ENCODE results near the gene REEP3.
A peak's percentile ranks its signal among the peaks of the same experiment; 100 is the strongest.

Gene REEP3

DNA sequence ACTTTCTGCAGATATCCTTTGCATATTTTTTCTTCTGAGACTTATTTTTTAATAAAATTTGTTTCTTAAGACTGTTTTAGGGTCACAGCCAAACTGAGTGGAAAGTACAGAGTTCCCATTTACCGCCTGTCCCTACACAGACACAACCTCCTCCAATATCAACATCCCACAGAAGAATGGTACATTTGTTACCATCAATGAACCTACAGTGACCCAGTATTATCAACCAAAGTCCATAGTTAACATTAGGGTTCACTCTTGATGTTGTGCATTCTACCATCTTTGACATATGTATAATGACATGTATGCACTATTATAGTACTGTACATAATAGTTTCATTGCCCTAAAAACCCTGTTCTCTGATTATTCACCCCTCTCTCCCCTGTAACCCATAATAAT, 14.6 kb upstream of the REEP3 start:
- no peak for DNase-seq

DNA sequence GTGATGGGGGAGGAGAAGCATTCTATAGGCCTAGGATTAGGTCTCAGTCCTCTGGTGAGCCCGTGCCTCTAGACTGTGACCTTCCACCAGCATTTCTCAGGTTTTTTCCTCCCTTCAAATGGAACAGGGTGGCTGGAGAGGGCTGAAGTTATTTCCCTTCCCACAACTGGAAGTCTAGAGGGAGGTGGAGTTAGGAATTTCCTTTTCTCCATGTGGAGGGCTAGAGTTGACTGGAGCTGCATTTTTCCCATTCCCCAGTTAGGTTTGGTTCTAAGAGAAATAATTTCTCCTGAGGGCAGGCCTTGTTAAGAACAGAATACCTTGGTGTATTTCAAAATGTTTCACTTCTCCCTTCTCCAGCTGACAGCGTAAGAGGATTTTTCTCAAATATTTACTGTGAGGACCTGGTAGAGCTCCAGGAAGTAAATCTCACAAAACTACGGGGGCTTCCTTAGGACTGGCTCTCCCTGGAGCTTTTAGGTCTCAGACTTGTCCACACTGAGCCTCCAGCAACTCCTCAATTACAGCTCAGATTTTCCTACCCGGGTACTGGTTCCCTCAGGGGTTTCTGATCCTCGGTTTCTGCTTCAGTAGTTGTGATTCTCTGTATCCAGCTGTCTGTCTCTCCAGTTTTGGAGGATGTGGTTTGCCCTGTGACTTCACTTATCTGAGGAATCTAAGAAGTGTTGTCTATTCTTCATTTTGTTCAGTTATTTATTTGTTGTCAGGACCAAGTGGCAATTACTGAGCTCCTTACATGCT, 6.0 kb upstream of the REEP3 start:
- peak; percentile 76 for DNase-seq

DNA sequence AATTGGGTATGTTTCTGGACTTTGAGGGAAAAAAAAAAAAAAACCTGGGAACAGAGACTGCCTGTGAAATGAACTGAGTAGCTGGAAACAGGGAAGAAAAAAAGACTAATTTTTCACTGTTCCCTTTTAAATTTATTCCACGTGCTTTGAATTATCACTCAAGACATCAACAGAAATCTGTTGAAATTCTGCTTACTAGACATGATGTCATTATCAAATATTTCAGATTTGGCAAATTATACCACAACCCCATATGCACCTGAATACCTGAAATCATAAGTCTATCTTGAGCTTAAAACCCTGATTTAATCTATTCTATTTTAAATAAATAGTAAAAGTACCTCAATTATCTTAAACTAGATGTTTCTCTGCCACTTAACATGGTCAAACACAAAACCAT, 5.0 kb upstream of the REEP3 start:
- no peak for DNase-seq

DNA sequence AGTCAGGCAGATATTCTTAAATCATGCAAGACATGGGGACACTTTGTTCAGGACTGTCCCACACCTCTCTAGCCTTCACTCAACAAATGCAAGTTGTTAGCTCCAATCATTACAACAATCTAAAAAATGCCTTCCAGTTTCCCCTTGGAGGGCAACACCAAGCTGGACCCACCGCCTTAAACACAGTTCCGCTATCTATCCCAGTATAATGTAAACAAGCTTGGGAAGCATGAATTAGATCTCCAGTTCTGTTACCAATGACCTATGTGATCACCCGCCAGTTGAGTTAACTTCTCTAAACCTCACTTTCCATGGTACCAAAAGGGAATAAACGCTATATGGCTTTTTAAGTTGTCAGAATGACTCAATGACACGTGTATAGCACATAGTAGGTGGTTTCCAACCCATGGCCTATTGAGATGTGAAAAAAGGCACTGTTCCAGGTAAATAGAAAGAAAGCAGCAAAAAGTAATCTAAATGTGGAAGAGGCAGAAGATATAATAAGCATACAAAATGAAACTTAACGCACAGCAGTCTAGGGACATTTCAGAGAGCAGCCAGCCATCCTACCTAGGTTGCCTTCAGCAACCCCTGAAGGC, 2.4 kb upstream of the REEP3 start:
- no peak for DNase-seq

DNA sequence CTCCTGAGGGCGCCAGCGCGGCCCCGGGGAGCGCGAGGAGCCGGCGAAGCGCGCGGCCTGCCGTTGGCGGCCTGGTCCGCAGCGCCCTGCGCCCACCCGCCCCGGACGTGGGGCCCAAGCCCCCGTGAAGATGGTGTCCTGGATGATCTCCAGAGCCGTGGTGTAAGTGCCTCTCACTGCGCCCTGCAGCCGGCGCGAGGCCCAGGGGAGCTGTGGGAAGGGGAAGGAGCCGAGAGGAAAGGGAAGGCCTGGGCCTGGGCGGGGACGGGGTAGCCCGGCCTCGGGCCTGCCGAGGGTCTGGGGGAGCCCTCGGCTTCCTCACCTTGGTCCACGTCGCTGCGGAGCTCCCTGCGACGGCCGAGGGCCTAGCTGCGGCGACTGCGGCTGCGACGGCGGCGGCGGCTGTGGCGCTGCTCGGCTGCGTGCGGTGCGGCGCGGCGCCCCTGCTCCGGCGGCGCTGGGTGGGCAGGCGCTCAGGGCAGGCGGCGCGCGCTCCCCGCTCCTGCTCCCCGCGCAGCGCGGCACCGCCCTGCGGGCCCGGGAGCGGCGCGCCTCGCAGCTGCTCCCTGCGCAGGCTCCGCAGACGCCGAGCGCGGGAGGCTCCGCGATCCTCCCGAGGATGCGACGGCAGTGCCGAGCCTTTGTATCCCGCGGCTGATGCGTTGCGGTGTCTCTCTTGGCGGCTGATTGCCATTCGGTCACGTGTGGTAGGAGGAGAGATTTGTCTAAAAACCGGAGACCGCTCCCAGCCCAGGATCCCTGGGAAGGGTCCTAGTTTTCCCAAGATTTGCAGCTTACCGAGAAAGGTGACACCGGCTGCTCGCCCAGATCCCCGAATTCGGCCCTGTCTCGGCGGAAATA, 445 bp downstream of the REEP3 start:
- peak; percentile 82 for DNase-seq

DNA sequence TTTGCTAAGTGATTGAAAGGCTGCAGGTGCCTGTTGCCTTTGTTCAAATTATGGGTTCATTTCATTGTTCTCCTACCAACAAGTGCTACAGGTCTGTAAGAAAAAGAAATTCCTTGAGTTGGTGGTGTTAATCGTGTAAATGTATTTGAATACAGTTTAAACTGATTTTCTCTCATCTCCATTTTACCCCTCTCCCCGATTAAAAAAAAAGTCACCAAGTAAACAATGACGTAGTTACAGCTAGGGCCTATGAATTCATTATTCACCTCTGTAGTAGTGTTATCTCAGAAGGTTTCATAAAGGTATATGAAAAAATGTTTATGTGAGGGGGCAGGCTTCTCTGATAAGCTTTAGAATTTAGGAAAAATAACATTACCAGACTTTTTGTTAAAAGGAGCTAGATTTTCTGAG, 1.1 kb downstream of the REEP3 start:
- DNase-seq = no peak

DNA sequence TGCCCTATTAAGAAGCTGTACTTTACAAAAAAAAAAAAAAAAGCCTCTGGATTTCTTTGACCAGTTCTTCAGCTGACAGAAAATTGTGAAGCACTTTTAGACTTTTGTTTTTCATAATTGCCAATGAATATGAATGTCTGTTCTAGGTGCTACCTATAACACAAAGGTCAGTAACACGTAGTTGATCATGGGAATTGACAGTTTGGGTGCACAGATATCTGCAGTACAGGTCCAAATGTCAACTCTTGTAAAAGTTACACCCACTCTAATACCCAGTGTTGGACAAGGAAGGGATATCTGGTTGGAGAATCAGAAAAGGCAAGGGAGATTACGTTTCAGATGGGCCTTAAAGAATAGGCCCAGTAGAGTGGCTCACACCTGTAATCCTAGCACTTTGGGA, 1.8 kb downstream of the REEP3 start:
- no peak for DNase-seq

DNA sequence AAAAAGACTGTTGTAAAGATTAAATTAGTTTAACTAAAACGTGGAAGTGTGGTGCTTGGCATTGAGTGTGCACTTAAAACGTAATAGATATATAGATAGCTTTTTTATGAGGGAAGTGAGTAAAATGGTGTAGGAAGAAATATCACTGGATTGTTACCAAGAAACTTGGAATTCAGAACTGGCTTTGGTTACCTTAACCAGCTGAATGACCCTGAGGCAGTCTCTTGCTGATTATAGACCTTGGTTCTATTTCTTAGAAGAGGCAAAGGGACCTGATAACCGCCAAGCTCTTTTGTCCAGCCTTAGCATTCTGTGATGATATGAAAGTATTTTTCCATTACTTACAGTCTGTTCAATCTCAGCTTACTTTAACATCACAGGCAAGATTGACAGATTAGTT, 3.8 kb downstream of the REEP3 start:
- DNase-seq = no peak

DNA sequence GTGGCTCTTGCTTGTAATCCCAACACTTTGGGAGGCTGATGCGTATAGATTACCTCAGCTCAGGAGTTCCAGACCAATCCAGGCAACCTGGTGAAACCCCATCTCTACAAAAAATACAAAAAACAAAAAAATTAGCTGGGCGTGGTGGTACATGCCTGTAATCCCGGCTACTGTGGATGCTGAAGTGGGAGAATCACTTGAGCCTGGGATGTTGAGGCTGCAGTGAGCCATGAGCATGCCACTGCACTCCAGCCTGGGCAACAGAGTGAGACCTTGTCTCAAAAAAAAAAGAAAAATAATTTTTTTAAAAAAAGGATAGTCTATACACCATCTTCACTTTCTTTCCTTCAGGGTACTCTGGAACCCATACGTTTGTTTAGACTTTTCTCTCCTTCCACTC, 6.2 kb downstream of the REEP3 start:
- DNase-seq = no peak

DNA sequence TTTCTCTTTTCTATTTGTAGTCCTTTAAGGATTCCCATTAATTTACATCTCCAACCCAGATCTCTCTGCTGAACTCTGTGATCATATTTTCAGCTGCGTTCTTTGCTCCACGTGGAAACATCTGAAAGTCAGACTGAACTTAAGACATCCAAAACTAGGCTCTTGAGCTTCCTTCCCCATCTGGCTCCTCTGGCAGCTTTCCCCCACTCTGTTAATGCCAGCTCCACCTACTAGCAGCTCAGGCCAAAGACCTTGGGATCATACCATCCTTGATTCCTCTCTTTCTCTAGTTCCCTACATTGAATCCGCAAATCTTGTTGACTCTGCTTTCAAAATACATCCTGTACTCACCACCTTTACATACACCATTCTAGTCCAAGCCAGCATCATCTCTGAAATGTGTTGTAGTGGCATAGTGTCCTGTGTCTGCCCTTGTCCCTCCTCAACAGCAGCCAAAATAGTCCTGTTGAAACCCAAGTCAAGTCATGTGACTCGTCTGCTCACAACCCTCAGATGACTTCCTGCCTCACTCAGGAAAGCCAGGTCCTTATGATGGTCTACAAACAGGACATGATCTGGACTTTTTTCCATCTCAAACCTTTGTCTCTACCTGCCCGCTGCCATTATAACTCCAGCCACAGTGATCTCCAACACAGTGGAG, 7.0 kb downstream of the REEP3 start:
- DNase-seq = no peak

DNA sequence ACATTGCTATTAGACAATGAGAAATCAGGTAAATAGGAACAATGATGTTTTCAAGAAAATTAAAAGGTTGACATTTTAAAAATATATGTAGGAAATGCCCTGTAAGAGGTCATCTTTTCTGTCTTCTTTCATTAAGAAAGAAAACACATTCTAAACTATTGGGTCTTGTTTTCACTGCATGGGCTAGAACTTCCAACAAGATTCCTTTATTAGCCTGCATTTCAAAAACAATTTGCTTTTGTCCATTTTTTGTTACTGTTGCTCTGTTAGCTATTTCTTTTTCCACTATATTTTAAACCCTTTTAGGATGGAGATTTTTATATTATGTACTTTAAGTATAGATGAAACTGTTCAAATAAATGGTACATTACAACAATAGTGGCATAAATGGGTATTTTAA, 9.2 kb downstream of the REEP3 start:
- no peak for DNase-seq

DNA sequence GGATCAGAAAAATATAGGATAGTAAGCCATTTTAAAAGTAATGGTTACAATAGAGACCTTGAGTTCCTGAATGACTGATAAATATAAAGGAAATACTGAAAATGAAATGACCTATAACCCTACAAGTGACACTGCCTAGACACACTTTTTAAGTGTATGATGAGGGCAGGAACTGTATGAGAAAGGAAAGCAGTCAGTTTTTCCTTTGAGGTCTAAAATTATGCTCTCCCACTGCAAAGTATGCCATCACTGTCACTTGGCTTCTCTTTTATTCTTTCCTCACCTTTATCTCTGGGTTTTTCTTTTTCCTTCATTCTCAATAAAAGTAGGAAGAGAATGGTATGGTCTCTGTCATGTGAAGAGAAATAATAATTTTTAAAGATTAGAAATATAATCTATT, 13.5 kb downstream of the REEP3 start:
- DNase-seq = no peak

DNA sequence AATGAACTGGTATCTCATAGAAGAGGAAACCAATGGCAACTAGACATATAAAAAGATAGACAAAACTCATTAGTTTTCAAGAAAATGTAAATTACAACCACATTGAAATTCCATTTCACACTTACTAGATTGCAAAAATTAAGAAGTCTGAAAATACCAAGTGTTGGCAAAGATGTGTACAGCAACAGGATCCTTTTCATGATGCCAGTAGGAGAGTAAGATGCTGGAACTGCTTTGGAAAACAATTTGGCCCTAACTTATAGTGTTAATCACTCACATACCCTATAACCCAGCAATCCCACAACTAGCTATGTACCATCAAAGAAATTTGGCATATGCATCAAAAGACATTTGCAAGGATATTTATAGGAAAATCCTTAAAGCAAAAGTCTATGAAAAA, 15.5 kb downstream of the REEP3 start:
- no peak for DNase-seq

DNA sequence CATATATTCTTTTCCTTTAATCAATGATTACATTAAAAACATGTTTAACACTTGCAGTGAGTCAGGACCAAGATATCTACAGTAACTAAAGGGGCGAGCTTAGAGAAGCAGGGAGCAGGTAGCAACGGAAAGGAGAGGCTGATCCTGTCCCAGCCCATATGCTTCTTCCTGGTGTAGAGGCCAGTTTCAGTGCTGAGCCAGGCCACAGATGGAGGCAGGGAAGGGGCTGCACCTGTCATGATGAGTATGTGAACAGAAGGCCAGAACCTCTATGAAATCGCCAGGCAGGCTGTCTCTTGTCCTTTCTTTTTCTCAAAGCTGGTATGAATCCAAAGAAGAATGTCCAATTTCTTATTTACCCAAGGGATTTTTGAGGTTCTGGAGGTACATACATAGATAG, 16.3 kb downstream of the REEP3 start:
- no peak for DNase-seq

DNA sequence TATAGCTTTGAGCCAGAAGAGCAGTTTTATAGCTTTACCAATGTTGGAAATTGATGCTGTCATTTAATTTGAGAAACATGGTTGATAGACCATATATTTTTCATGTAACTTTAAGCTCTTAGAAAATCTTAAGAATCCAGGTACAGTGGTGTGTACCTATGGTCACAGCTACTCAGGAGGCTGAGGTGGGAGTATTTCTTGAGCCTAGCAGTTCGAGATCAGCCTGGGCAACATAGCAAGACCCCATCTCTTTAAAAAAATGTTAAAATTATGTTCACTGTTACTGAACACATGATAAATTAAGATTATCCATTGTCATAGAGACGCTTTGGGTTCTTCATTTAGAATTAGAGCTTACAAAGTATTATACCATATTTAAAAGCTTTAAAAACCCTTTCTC, 18.2 kb downstream of the REEP3 start:
- DNase-seq = no peak

DNA sequence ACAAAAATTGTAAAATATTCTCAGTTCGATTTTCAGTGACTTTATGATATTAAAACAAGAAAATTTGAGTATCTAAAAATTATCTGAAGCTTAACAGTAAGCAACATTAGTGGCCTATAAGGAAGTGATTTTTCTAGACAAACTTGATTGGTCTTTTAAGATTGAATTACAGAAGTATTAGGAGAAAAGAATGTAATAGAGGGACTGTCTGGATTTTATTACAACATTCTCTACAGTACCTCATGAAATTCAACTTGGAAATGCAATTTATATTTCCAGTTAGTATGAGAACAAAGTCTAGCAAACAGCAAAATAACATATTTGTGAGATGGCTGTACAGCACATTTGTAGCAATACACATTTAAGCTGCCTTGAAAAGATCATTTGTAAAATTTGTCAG, 18.8 kb downstream of the REEP3 start:
- DNase-seq = no peak

DNA sequence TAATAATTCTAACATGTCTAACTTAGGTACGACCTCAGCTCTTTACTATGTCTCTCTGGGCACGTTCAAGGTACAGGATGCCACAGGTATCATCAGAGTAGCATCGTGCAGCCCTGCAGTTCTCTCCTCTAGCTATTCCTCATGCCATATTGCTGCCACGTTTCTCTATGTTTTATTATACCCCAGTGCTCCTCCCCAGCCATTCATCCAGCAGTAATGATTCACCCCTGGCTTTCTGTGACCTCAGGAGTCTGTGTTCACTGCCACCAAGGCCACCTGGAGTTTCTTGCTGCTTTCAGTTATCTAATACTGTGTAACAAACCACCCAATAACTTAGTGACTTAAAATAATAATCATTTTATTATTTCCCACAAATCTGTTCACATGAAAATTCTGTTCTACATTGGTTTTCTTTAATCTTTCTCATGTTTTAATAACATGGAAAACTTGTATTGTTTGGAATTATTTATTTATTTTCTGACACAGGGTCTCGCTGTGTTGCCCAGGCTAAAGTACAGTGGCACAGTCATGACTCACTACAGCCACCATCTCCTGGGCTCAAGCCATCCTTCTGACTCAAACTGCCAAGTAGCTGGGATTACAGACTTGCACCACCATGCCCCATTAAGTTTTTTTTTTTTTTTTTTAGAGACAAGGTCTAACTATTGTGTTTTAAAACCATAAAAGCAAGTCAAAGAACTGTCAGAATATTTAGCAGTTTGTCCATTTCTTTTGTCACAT, 21.8 kb downstream of the REEP3 start:
- peak; percentile 62 for DNase-seq

DNA sequence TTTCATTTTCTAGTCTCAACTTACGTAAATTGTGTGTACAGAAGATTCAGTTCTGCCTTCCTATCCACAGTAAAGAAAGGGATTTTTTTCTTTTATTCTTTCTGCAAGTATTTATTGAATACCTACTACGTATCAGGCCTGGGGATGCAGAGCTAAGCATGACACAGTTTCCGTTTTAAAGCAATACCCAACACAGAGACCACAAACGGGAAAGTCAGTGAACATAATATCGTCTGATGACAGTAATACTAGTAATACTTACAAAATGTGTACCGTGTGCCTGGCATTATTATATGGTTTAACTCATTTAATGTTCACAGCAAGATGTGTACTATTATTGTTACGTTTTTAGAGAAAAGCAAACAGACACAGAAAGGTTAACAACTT, 22.4 kb downstream of the REEP3 start:
- DNase-seq = no peak

DNA sequence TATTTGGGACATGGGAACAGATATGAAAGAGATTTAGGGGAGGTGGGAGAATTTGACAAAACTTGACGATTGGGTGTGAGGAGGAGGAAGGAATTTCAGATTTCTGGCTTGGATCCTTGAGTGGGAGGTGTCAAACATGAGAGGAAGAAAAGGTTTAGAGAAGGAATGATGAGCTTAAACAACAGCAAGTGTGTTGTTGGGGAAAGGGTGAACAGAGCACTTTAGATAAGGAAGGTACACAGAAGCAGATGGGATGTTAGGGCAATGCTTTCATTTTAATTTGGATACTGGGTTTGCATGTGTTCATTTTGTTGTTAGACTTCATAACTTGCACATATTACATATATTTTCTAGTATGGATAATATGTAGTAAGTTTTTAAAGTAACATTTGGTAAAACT, 23.2 kb downstream of the REEP3 start:
- DNase-seq = no peak

DNA sequence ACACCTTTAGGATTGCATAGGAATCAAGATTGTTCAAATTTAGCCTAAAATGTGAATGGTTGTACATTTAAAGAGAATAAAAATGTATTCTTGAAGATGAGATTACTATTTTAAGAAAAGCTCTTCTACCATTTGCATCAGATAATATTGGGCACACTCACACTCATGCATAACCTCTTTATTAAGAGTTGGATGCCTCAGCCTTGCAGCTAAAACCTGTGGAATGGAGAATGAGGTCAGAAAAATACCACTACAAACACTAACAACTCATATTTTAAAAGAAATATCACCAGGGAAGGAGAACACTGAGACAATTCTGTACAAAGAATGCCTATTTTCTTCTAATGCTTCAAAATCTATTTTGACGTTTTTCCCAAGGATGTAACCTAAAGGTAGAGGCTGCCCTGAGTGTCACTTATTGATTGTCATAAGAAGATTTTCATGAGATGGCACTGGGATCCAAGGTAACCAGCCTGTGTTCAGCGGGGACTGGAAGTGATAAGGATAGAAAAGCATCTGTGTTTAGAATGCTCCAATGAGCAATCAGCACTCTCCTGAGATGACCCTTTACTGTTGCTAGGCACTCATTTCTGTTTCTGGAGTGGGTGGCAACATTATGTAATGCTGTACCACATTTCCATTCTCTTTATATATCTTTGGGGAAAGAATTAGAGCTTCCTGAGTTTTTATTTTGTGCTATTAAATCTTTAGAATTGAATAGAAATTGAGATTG, 26.6 kb downstream of the REEP3 start:
- DNase-seq = peak; percentile 59

DNA sequence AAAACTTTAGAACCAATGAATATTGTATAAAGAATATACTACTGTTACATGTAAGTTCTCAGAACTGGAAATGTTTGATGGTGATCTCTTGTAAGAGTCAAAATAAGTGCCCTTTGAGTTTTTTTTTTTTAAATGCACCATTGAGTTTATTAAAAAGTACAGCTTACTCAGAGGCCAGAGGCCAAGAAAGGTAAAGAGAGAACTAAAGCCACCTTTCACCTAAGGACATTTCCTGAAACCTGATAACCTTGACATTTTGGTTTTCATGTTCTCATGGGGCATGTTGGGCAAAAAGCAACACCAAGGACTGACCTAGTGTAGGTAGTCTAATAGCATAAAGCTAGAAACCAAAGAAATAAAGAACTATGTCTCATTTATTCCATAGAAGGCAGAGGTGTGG, 27.7 kb downstream of the REEP3 start:
- no peak for DNase-seq

DNA sequence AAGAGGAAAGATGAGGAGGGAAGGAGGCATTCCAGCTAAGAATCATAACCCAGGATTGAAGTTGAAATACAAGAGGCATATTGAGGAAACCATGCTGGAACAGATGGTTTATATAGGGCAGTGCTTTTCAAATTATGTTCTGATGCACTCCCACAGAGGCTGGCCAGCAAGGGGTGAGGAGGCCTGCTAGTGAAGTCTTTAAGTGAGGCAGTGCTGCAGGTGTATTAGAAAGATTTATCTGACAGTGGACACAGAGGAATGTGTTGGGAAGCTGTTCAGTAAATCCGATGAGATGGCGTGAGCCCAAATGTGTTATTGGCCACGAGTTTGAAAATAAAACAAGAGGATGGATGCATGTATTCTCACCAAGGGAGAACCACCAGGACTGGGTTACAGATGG, 28.6 kb downstream of the REEP3 start:
- no peak for DNase-seq

All from fibroblast of skin of scalp (primary cell).